Measurements from ENCODE around the gene STX17. TPM values are rescaled to one million over a fixed set of nuclear protein-coding genes. Genes with fewer than 3 reads are reported as not detected.

STX17 gene
- total RNA-seq, 1 experiment from 2014 or later = 9.3 TPM

- DNase-seq = no peak
- H3K4me3 ChIP-seq (ENCODE audit: insufficient read depth, low read depth, low read length) = no peak overlapping the region
- H3K36me3 ChIP-seq (replicated peaks; ENCODE audit: control insufficient read depth, insufficient read depth, low read length) = no peaks in the 10 kb centered on the region
- H3K27me3 ChIP-seq (ENCODE audit: control insufficient read depth, insufficient read depth, low read length) = no peaks in the 10 kb centered on the region
Observed at GRCh38 chr9:99881769-99882168, 24.7 kb upstream of the STX17 start.

GRCh38 chr9:99885747-99886146 lies 20.7 kb upstream of the STX17 start:
- Histone ChIP-seq H3K4me3 (ENCODE audit: insufficient read depth, low read depth, low read length) (no peak overlapping the region), H3K36me3 (replicated peaks; ENCODE audit: control insufficient read depth, insufficient read depth, low read length) (no peaks in the 10 kb centered on the region), H3K27me3 (ENCODE audit: control insufficient read depth, insufficient read depth, low read length) (no peaks in the 10 kb centered on the region)
- DNase-seq = no peak

- Histone ChIP-seq H3K36me3 (replicated peaks; ENCODE audit: control insufficient read depth, insufficient read depth, low read length) (no peaks in the 10 kb centered on the region), H3K4me3 (ENCODE audit: insufficient read depth, low read depth, low read length) (no peak overlapping the region), H3K27me3 (ENCODE audit: control insufficient read depth, insufficient read depth, low read length) (no peaks in the 10 kb centered on the region)
- DNase-seq = no peak
Observed at GRCh38 chr9:99889120-99889519, 17.3 kb upstream of the STX17 start.

GRCh38 chr9:99894826-99895225 lies 11.6 kb upstream of the STX17 start:
- H3K4me3 ChIP-seq (ENCODE audit: insufficient read depth, low read depth, low read length) = no peak overlapping the region
- no peaks in the 10 kb centered on the region for H3K36me3 ChIP-seq (replicated peaks; ENCODE audit: control insufficient read depth, insufficient read depth, low read length)
- no peak for DNase-seq
- no peaks in the 10 kb centered on the region; the same call in 1 of the 2 replicates for H3K27me3 ChIP-seq (ENCODE audit: control insufficient read depth, insufficient read depth, low read length)

GRCh38 chr9:99895510-99895909 lies 10.9 kb upstream of the STX17 start:
- Histone ChIP-seq H3K27me3 (ENCODE audit: control insufficient read depth, insufficient read depth, low read length) (no peaks in the 10 kb centered on the region; the same call in 1 of the 2 replicates), H3K36me3 (replicated peaks; ENCODE audit: control insufficient read depth, insufficient read depth, low read length) (no peaks in the 10 kb centered on the region), H3K4me3 (ENCODE audit: insufficient read depth, low read depth, low read length) (no peak overlapping the region)
- no peak for DNase-seq

- Histone ChIP-seq H3K27me3 (ENCODE audit: control insufficient read depth, insufficient read depth, low read length) (no peaks in the 10 kb centered on the region; the same call in 1 of the 2 replicates), H3K4me3 (ENCODE audit: insufficient read depth, low read depth, low read length) (no peak overlapping the region), H3K36me3 (replicated peaks; ENCODE audit: control insufficient read depth, insufficient read depth, low read length) (no peaks in the 10 kb centered on the region)
- no peak for DNase-seq
Observed at GRCh38 chr9:99896119-99896518, 10.3 kb upstream of the STX17 start.

GRCh38 chr9:99903393-99903792 lies 3.1 kb upstream of the STX17 start:
- Histone ChIP-seq H3K4me3 (ENCODE audit: insufficient read depth, low read depth, low read length) (no peak overlapping the region), H3K27me3 (ENCODE audit: control insufficient read depth, insufficient read depth, low read length) (peaks cover 2% of the 10 kb centered on the region; the same call in 1 of the 2 replicates), H3K36me3 (replicated peaks; ENCODE audit: control insufficient read depth, insufficient read depth, low read length) (no peaks in the 10 kb centered on the region)
- no peak for DNase-seq

GRCh38 chr9:99905833-99906402 lies 536 bp upstream of the STX17 start:
- H3K27me3 ChIP-seq (ENCODE audit: control insufficient read depth, insufficient read depth, low read length) = peaks cover 2% of the 10 kb centered on the region; the same call in 1 of the 2 replicates
- DNase-seq = no peak
- H3K36me3 ChIP-seq (replicated peaks; ENCODE audit: control insufficient read depth, insufficient read depth, low read length) = no peaks in the 10 kb centered on the region
- peak overlapping the region; percentile 77 for H3K4me3 ChIP-seq (ENCODE audit: insufficient read depth, low read depth, low read length)

- no peak for DNase-seq
- Histone ChIP-seq H3K27me3 (ENCODE audit: control insufficient read depth, insufficient read depth, low read length) (peaks cover 2% of the 10 kb centered on the region; the same call in 1 of the 2 replicates), H3K4me3 (ENCODE audit: insufficient read depth, low read depth, low read length) (peak overlapping the region; percentile 77), H3K36me3 (replicated peaks; ENCODE audit: control insufficient read depth, insufficient read depth, low read length) (no peaks in the 10 kb centered on the region)
Observed at GRCh38 chr9:99907208-99907532, 716 bp downstream of the STX17 start.

GRCh38 chr9:99911600-99911999 lies 5.1 kb downstream of the STX17 start:
- Histone ChIP-seq H3K27me3 (ENCODE audit: control insufficient read depth, insufficient read depth, low read length) (no peaks in the 10 kb centered on the region), H3K4me3 (ENCODE audit: insufficient read depth, low read depth, low read length) (no peak overlapping the region), H3K36me3 (replicated peaks; ENCODE audit: control insufficient read depth, insufficient read depth, low read length) (no peaks in the 10 kb centered on the region)
- DNase-seq = no peak

- DNase-seq = no peak
- Histone ChIP-seq H3K36me3 (replicated peaks; ENCODE audit: control insufficient read depth, insufficient read depth, low read length) (peaks cover 1% of the 10 kb centered on the region; the same call in 1 of the 2 replicates), H3K4me3 (ENCODE audit: insufficient read depth, low read depth, low read length) (no peak overlapping the region), H3K27me3 (ENCODE audit: control insufficient read depth, insufficient read depth, low read length) (no peaks in the 10 kb centered on the region)
Observed at GRCh38 chr9:99916650-99917049, 10.2 kb downstream of the STX17 start.

- Histone ChIP-seq H3K27me3 (ENCODE audit: control insufficient read depth, insufficient read depth, low read length) (no peaks in the 10 kb centered on the region), H3K4me3 (ENCODE audit: insufficient read depth, low read depth, low read length) (no peak overlapping the region), H3K36me3 (replicated peaks; ENCODE audit: control insufficient read depth, insufficient read depth, low read length) (peaks cover 1% of the 10 kb centered on the region)
- no peak for DNase-seq
Observed at GRCh38 chr9:99918134-99918533, 11.7 kb downstream of the STX17 start.

- no peaks in the 10 kb centered on the region for H3K27me3 ChIP-seq (ENCODE audit: control insufficient read depth, insufficient read depth, low read length)
- peak; percentile 2 for DNase-seq
- H3K4me3 ChIP-seq (ENCODE audit: insufficient read depth, low read depth, low read length) = no peak overlapping the region
- H3K36me3 ChIP-seq (replicated peaks; ENCODE audit: control insufficient read depth, insufficient read depth, low read length) = peaks cover 1% of the 10 kb centered on the region
Observed at GRCh38 chr9:99919930-99920329, 13.5 kb downstream of the STX17 start.

GRCh38 chr9:99921875-99922710 lies 15.6 kb downstream of the STX17 start:
- DNase-seq = no peak
- Histone ChIP-seq H3K4me3 (ENCODE audit: insufficient read depth, low read depth, low read length) (no peak overlapping the region), H3K36me3 (replicated peaks; ENCODE audit: control insufficient read depth, insufficient read depth, low read length) (peaks cover 1% of the 10 kb centered on the region)

GRCh38 chr9:99922711-99923030 lies 16.2 kb downstream of the STX17 start:
- DNase-seq = no peak
- H3K4me3 ChIP-seq (ENCODE audit: insufficient read depth, low read depth, low read length) = no peak overlapping the region

More at GRCh38 chr9:99921875-99922710, 15.6 kb downstream of the STX17 start:
- no peaks in the 10 kb centered on the region for H3K27me3 ChIP-seq (ENCODE audit: control insufficient read depth, insufficient read depth, low read length)

More at GRCh38 chr9:99922711-99923030, 16.2 kb downstream of the STX17 start:
- Histone ChIP-seq H3K36me3 (replicated peaks; ENCODE audit: control insufficient read depth, insufficient read depth, low read length) (peaks cover under 1% of the 10 kb centered on the region), H3K27me3 (ENCODE audit: control insufficient read depth, insufficient read depth, low read length) (no peaks in the 10 kb centered on the region)

Measured in H7 (cell line).